IPS-18a (cell line): ENCODE data around the gene ENTR1.
"Not testable (repeated sequence)": the region's sequence is repeated elsewhere in the genome, so short reads cannot be mapped to it uniquely, and the experiment has no call there.

Experiments
- H3K27ac ChIP-seq: one replicate; pipeline ENCODE4 v1.5.1; 2013; ENCODE audit warnings: low read length
- H3K27me3 ChIP-seq: one replicate; pipeline ENCODE4 v1.6.1; 2013; ENCODE audit warnings: mild to moderate bottlenecking, low read length; ENCODE audit not compliant: control insufficient read depth, insufficient read depth
- H3K36me3 ChIP-seq: one replicate; pipeline ENCODE4 v1.6.1; 2013; ENCODE audit warnings: low read depth, low read length; ENCODE audit not compliant: control insufficient read depth
- H3K4me1 ChIP-seq: one replicate; pipeline ENCODE4 v1.6.1; 2013; ENCODE audit warnings: low read depth, low read length; ENCODE audit not compliant: control insufficient read depth
- H3K4me3 ChIP-seq: one replicate; pipeline ENCODE4 v1.5.1; 2013; ENCODE audit warnings: low read length
- H3K9ac ChIP-seq: one replicate; pipeline ENCODE4 v1.6.1; 2013; ENCODE audit warnings: mild to moderate bottlenecking, low read length, moderate library complexity
- H3K9me3 ChIP-seq: one replicate; pipeline ENCODE4 v1.6.1; 2013; ENCODE audit warnings: low read depth, low read length; ENCODE audit not compliant: control insufficient read depth

Gene ENTR1

DNA sequence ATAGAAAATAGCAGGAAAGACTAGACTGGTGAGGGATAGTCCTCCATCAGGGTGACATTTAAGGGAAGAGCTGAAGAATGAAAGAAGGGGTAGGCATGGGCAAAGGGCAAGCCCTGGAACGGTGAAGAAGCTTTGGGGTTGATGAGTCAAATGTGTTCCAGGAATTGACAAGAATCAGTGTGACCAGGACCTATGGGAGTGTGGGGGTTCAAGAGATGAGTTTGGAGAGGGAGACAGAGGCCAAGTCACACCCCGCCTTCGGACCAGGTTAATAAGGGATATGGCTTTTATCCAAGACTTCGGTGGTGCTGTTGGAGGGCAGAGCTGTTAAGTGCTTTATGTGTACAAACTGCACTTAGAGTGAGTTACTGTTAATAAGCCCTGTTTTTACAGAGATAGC lies 964 bp upstream of the ENTR1 start:
- H3K27me3 ChIP-seq = no peaks in the 10 kb centered on the region
- no peak overlapping the region for H3K27ac ChIP-seq
- H3K9ac ChIP-seq = peak overlapping the region; percentile 89
- H3K4me1 ChIP-seq = no peaks in the 10 kb centered on the region
- H3K36me3 ChIP-seq = peaks cover 56% of the 10 kb centered on the region
- H3K4me3 ChIP-seq = peak overlapping the region; percentile 83
- H3K9me3 ChIP-seq = no peaks in the 10 kb centered on the region

DNA sequence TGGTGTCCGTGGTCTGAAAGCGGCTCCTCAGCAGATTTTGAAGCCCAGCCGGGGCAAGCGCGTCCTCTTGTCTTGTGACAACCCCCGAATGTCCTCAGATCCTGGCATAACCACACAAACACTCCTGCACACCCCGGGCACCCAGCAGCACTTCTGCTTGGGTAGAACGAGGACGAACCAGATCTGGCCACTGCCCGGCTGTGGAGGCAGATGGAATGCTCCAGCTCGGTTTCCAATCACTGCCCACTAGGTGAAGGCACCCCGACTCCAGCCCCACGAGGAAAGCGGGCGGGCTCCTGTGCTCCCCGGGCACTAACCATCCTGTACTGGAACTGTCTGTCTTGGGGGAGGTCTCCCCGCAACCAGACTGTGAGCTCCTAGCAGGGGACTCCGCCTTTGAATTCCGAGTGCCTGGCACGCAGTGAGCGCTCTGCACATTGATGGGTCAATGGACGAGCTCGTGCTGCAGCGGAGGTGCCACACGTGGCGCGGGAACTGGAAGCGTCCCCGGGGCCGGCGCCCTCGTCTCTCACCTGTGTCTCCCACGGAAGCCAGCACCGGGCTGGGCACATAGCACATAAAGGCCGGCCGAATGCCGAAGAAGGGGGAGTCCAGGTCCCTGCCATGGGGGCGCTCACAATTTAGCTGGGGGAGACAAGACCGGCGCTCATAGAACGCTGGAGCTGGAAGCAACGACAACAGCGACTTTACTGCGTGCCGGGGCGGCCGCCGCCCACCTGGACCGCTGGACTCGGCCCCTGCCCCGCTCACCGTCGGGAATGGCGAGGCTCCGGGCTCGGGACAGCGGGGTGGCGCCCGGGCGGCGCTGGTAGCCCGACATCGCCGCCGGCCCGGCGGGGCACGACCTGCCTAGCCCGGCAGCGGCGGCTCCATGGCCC lies 608 bp downstream of the ENTR1 start:
- peak overlapping the region; percentile 74 for H3K4me3 ChIP-seq
- no peaks in the 10 kb centered on the region for H3K27me3 ChIP-seq
- H3K4me1 ChIP-seq = no peaks in the 10 kb centered on the region
- H3K9me3 ChIP-seq = no peaks in the 10 kb centered on the region
- H3K27ac ChIP-seq = no peak overlapping the region
- H3K9ac ChIP-seq = peak overlapping the region; percentile 86
- peaks cover 57% of the 10 kb centered on the region for H3K36me3 ChIP-seq

DNA sequence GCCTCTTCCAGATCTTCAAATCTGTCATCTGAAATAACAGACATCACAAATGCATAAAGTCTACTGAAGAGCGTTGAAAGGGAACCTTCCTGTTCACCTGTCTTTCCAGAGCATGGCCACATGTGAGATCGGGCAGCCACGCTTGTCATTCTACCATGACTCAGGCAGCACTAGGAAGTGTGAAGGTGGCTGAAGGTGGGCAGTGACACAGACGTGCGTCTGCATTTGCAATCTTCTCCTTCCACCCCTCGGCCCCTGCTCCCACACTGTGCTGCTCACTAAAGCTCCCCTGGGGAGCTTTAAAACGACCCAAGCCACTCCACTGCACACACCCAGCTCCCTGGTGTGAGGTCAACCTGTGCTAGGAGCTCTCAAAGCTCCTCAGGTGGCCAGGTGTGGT lies 2.5 kb downstream of the ENTR1 start:
- Histone ChIP-seq H3K27ac (no peak overlapping the region), H3K9me3 (no peaks in the 10 kb centered on the region), H3K4me3 (no peak overlapping the region), H3K4me1 (no peaks in the 10 kb centered on the region), H3K36me3 (peaks cover 41% of the 10 kb centered on the region), H3K27me3 (no peaks in the 10 kb centered on the region), H3K9ac (no peak overlapping the region)

DNA sequence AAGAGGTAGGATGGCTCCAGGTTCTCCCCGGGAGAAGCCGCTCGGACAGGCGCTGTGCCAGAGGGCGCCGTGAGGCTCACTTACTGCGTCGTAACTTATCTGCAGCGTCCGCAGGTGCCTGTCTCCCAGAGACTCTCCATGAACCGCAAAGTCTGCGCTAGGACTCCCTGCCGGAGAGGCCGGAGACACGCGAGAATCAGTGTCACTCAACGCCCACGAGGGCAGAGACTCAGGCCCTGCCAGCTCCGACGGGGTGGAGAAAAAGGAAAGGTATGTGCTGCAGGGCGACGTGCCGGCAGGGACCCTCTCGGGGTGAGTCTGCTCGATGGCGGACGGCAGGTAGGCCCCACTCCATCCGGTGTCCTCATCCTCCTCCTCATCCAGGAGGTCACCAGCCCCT lies 3.4 kb downstream of the ENTR1 start:
- not testable (repeated sequence) for H3K4me1 ChIP-seq, H3K9ac ChIP-seq, H3K9me3 ChIP-seq, H3K4me3 ChIP-seq, H3K27ac ChIP-seq, H3K27me3 ChIP-seq
- H3K36me3 ChIP-seq = peaks cover 42% of the 10 kb centered on the region

DNA sequence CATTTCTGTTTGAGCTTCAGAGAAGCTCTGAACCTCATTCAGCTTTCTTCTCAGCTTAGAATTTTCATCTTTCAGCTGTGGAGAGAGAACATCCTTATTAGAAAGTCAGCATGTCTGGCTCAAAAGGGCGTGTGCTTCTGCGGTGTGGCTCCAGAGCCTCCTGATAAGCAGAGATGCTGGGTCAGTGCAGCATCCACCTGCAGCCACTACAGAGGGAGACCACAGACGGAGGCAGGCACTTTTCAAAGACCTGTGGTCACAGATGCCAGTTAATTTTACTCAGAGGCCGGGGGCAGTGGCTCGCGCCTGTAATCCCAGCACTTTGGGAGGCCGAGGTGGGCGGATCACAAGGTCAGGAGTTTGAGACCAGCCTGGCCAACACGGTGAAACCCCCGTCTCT lies 4.5 kb downstream of the ENTR1 start:
- H3K36me3 ChIP-seq = peaks cover 42% of the 10 kb centered on the region
- H3K9me3 ChIP-seq, H3K27me3 ChIP-seq, H3K9ac ChIP-seq, H3K27ac ChIP-seq, H3K4me1 ChIP-seq, H3K4me3 ChIP-seq: not testable (repeated sequence)

DNA sequence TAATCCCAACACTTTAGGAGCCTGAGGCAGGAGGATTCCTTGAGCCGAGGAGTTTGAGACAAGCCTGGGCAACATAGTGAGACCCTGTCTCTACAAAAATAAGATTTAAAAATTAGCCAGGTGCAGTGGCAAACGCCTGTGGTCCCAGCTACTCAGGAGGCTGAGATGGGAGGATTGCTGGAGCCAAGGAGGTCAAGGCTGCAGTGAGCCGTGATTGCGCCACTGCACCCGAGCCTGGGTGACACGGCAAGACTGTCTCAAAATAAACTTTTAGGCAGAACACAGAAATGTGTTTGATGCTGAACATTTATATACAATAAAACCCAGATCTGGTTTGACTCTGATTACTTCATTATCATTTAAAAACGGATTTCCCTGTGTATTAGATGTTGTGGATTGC lies 4.9 kb downstream of the ENTR1 start:
- no peaks in the 10 kb centered on the region for H3K27me3 ChIP-seq
- H3K27ac ChIP-seq = no peak overlapping the region
- no peak overlapping the region for H3K9ac ChIP-seq
- H3K4me1 ChIP-seq = no peaks in the 10 kb centered on the region
- H3K4me3 ChIP-seq = no peak overlapping the region
- peaks cover 42% of the 10 kb centered on the region for H3K36me3 ChIP-seq
- no peaks in the 10 kb centered on the region for H3K9me3 ChIP-seq

DNA sequence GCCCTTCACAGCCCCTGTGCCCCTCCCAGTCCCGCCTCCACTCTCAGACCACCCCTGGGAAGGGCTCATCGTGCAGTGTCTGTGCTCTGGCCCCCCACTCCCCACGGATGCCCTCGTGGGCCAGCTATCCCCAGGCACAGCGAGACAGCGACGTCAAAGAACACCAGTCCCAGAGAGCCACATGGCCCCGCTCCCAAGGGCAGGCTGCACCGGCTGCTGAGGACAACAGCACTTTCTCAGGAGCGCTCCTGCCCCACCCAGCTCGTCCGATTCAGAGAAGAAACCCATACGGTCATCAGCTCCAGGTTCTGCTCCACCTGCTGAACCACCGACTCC lies 5.6 kb downstream of the ENTR1 start:
- no peak overlapping the region for H3K4me3 ChIP-seq

DNA sequence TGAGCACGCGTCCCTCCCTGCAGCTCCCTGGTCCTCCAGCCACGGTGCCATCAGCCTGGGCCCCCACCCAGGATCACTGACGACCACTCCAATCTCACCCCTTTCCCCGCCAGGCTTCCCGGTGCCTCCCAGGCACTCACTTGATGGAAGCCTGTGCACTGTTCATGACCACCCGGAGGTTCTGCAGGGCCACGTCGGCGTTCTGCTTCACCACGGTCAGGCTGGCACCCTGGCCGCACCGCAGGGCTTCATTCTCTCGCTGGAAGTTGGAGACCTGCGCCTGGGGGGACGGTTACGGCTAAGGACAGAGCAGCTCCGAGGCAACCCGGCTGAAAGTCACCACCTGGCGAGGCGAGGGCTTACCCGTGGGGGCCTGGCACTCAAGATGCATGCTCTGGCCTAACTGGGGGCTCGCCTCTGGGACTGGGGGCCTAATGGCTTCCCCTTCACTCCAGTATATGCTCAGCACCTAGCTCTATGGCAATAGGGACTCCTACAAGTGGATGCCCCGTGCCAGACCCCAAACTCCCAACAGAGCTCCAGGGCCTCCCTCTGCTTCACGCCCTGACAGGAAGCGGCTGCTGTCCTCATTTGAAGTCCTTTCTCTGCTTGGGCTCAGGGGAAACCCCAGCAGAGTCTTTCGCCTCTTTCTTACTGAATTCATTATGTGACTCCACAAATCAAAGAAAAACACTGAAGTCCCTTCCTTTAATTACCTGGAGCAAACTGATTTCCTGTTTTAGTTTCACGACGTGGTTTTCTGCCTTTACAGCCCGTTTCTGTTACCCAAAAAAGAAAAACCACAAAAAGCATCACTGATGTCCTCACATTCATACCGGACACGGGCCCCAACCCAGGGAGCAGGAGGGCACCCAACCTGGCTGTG lies 6.3 kb downstream of the ENTR1 start:
- H3K4me1 ChIP-seq = no peaks in the 10 kb centered on the region
- H3K4me3 ChIP-seq = no peak overlapping the region
- H3K9ac ChIP-seq = no peak overlapping the region
- peaks cover 42% of the 10 kb centered on the region for H3K36me3 ChIP-seq
- H3K27me3 ChIP-seq = no peaks in the 10 kb centered on the region
- H3K27ac ChIP-seq = no peak overlapping the region
- H3K9me3 ChIP-seq = no peaks in the 10 kb centered on the region

More for the DNA sequence above, 5.6 kb downstream of the ENTR1 start:
- Histone ChIP-seq H3K9ac (no peak overlapping the region), H3K36me3 (peaks cover 42% of the 10 kb centered on the region), H3K4me1 (no peaks in the 10 kb centered on the region), H3K27ac (no peak overlapping the region), H3K9me3 (no peaks in the 10 kb centered on the region), H3K27me3 (no peaks in the 10 kb centered on the region)

DNA sequence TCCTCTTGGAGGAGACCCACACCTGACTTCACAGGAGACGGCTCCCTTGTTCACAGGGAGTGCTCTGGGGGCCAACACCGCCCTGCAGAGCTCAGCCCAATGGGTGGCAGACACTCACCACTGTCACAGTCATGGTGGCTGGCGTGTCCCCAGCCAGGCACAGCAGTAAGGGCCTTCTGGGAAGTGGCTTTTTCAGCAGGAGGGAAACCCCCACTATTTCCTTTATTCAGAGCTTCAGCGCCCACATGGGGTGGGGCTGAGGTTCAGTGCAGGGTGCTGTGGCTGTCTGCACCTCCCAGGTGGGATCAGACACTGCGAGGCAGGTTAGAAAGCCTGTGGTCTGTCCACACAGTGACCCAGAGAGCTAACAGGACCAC lies 6.9 kb downstream of the ENTR1 start:
- Histone ChIP-seq H3K4me1 (peaks cover 5% of the 10 kb centered on the region), H3K9me3 (no peaks in the 10 kb centered on the region), H3K27me3 (no peaks in the 10 kb centered on the region), H3K4me3 (no peak overlapping the region), H3K27ac (no peak overlapping the region), H3K9ac (no peak overlapping the region), H3K36me3 (peaks cover 39% of the 10 kb centered on the region)

DNA sequence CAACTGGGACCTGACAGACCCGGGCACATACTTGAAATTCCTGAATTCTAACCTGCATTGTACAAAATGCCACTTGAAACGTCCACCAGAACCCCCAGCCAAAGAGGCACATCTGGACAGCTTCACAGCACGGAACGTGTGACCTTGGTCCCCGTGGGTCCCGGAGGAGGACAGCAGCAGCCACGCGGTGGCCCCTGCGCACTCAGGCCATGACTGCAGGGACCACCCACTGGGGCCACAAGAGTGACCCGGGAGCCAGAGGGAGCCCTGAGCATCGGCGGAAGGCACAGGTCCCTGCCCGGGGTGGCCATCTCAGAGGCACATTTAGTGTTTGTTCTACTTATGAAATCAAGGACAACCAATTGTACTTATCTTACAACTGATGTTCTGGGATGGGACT lies 8.3 kb downstream of the ENTR1 start:
- H3K4me1 ChIP-seq = peaks cover 5% of the 10 kb centered on the region
- peaks cover 33% of the 10 kb centered on the region for H3K36me3 ChIP-seq
- no peak overlapping the region for H3K27ac ChIP-seq
- H3K27me3 ChIP-seq = no peaks in the 10 kb centered on the region
- H3K9me3 ChIP-seq = no peaks in the 10 kb centered on the region
- no peak overlapping the region for H3K4me3 ChIP-seq
- H3K9ac ChIP-seq = no peak overlapping the region

DNA sequence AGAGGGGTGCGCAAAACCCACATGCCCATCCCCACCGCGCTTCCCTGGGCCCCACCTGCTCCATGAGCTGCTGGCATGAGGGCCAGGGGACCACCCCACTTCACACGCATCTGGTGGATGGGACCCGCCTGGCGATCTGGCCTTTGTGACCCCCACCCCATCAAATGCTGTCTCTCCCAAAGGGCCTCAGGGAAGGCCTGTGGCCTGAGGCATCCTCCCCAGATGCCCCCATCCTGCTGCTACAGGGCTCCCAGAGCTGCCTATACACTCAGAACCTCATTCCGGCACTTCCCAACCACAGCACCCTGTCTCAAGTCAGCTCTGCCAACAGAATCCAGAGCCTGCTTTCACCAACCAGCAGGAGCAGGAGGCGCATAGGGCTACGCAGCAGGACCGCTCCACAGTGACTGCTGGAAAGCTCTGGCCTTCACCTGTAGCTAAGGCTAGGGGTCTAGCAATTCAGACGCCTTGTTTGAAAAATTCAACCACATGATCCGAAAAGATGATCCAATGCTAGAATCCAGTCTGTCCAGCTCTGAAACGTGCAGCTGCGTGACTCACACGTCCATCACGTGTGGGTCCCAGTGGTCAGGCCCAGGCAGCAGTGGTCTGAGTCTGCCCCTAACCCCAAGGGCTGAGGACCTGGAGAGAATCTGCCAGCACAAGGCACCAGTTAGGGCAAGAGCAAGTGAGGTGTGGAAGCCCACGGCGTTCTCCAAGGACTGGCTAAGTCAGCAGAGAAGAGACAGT lies 9.1 kb downstream of the ENTR1 start:
- no peak overlapping the region for H3K27ac ChIP-seq
- H3K27me3 ChIP-seq = no peaks in the 10 kb centered on the region
- H3K4me3 ChIP-seq = no peak overlapping the region
- peaks cover 35% of the 10 kb centered on the region for H3K36me3 ChIP-seq
- no peak overlapping the region for H3K9ac ChIP-seq
- peaks cover 5% of the 10 kb centered on the region for H3K4me1 ChIP-seq
- H3K9me3 ChIP-seq = no peaks in the 10 kb centered on the region
